ENCODE data around the gene KDM8. TPM values are rescaled to one million over a fixed set of nuclear protein-coding genes. Genes with fewer than 3 reads are reported as not detected.

KDM8 gene
- total RNA-seq, 1 donor from 2014 or later: 9.9 TPM

DNA sequence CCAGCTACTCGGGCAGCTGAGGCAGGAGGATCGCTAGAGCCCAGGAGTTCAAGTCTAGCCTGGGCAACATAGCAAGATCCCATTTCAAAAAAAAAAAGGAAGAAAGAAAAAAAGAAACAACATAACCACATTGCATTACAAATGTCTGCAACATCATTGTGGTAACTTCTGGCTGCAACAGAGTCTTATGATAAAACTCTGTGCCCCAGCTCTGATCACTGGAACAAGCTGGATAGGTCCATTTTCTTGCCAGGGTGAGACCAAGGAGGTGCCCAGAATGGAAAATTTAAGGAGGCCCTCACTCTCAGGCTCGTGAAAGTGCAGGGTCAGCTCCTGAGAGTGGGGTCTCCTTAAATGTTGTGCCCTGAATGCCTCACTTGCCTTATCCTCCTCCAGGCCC lies 37.8 kb upstream of the KDM8 start:
- TF ChIP-seq, protein P1, sequence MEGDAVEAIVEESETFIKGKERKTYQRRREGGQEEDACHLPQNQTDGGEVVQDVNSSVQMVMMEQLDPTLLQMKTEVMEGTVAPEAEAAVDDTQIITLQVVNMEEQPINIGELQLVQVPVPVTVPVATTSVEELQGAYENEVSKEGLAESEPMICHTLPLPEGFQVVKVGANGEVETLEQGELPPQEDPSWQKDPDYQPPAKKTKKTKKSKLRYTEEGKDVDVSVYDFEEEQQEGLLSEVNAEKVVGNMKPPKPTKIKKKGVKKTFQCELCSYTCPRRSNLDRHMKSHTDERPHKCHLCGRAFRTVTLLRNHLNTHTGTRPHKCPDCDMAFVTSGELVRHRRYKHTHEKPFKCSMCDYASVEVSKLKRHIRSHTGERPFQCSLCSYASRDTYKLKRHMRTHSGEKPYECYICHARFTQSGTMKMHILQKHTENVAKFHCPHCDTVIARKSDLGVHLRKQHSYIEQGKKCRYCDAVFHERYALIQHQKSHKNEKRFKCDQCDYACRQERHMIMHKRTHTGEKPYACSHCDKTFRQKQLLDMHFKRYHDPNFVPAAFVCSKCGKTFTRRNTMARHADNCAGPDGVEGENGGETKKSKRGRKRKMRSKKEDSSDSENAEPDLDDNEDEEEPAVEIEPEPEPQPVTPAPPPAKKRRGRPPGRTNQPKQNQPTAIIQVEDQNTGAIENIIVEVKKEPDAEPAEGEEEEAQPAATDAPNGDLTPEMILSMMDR (IDR thresholded peaks at IDR 0.05; ENCODE audit: insufficient read depth, low read length, poor library complexity, severe bottlenecking): no peak
- no peak overlapping the region for H3K4me3 ChIP-seq (ENCODE audit: low read depth, low read length)
- H3K27me3 ChIP-seq (ENCODE audit: control insufficient read depth, insufficient read depth, low read length): no peaks in the 10 kb centered on the region
- H3K36me3 ChIP-seq (ENCODE audit: control insufficient read depth, insufficient read depth, low read length): no peaks in the 10 kb centered on the region
- no peak for DNase-seq (ENCODE audit: low read depth)

DNA sequence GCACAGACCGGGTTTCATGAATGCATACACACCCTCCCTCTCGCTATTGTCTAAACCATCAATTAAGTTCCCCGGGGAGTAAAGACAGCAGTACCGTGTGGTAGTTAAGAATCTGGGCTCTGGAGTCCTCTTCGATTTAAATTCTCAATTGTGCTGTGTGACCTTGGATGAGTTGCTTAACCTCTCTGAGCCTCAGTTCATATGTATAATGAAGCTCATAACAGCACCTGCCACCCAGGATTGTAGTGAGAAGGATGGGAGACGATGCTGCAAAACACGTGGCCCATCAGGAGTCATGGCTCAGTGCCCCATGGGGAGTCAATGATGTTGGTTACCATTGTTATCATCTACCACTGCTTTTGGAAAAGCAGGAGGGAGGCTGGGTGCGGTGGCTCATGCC lies 34.5 kb upstream of the KDM8 start:
- no peak overlapping the region for H3K4me3 ChIP-seq (ENCODE audit: low read depth, low read length)
- TF ChIP-seq, protein P1 (IDR thresholded peaks at IDR 0.05; ENCODE audit: insufficient read depth, low read length, poor library complexity, severe bottlenecking): no peak
- no peaks in the 10 kb centered on the region for H3K27me3 ChIP-seq (ENCODE audit: control insufficient read depth, insufficient read depth, low read length)
- DNase-seq (ENCODE audit: low read depth): no peak
- no peaks in the 10 kb centered on the region for H3K36me3 ChIP-seq (ENCODE audit: control insufficient read depth, insufficient read depth, low read length)

DNA sequence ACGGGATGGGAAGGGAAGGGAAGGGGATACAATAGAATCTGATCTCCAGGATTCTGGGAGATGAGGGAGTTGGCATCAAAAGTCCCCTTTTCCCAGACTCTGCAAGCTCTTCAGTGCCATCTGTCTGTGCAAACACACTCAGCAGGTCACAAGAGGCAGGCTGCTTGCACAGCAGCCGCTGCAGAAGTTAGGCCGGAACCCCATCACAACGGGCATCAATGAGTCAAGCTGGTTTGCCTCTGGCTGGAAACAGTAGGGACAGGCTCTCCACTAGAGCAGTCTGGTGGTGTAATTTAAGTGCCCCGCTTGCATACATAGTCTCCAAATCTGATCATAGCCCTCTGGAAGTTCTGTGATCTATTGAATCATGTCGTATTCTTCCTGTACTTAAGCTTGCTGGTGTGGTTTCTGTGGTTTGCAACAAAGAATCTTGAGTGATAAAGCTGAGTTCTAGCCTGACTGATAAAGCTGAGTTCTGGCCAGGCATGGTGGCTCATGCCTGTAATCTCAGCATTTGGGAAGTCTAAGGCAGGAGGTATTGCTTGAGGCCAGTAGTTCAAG lies 33.7 kb upstream of the KDM8 start:
- Histone ChIP-seq H3K4me3 (ENCODE audit: low read depth, low read length) (no peak overlapping the region), H3K36me3 (ENCODE audit: control insufficient read depth, insufficient read depth, low read length) (no peaks in the 10 kb centered on the region), H3K27me3 (ENCODE audit: control insufficient read depth, insufficient read depth, low read length) (no peaks in the 10 kb centered on the region)
- TF ChIP-seq, protein P1 (IDR thresholded peaks at IDR 0.05; ENCODE audit: insufficient read depth, low read length, poor library complexity, severe bottlenecking): peak; percentile 26
- peak; percentile 37 for DNase-seq (ENCODE audit: low read depth)

DNA sequence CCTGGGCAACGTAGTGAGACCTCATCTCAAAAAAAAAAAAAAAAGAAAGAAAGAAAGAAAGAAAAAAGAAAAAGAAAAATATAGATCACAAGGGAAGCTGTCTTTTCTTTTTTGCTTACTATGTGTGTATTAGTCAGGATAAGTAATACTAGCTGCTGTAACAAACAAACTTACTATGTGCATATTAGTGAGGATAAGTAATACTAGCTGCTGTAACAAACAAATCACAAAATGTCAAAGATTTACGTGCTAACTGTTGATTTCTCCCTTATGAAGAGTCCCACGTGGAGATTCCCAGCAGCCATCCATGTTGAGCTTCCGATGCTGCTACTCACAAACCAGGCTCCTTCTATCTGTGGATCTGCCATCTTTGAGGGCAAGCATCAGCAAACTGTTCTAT lies 31.7 kb upstream of the KDM8 start:
- no peak for DNase-seq (ENCODE audit: low read depth)
- Histone ChIP-seq H3K4me3 (ENCODE audit: low read depth, low read length) (no peak overlapping the region), H3K27me3 (ENCODE audit: control insufficient read depth, insufficient read depth, low read length) (no peaks in the 10 kb centered on the region), H3K36me3 (ENCODE audit: control insufficient read depth, insufficient read depth, low read length) (no peaks in the 10 kb centered on the region)
- TF ChIP-seq, protein P1 (IDR thresholded peaks at IDR 0.05; ENCODE audit: insufficient read depth, low read length, poor library complexity, severe bottlenecking): no peak

DNA sequence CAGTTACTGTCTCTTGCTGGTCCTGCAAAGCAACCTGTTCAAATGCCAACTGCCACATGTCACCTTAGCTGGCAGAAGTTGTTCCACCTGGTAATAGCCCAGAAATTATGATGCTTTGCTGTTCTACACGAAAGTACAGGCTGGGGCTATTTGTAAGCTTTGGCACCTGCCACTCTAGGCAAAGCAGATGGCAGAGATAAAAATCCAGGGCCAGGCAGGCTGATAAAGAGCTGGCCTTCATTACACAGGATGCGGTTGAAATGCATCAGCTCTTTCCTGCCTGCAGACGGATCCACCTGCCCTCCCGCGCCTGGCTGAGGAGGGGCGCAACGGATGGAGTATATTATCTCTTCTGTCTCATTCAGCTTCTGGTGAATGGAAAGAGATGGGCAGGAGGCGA lies 29.3 kb upstream of the KDM8 start:
- TF ChIP-seq, protein P1 (IDR thresholded peaks at IDR 0.05; ENCODE audit: insufficient read depth, low read length, poor library complexity, severe bottlenecking): no peak
- no peaks in the 10 kb centered on the region for H3K36me3 ChIP-seq (ENCODE audit: control insufficient read depth, insufficient read depth, low read length)
- no peaks in the 10 kb centered on the region for H3K27me3 ChIP-seq (ENCODE audit: control insufficient read depth, insufficient read depth, low read length)
- no peak overlapping the region for H3K4me3 ChIP-seq (ENCODE audit: low read depth, low read length)
- DNase-seq (ENCODE audit: low read depth): no peak

DNA sequence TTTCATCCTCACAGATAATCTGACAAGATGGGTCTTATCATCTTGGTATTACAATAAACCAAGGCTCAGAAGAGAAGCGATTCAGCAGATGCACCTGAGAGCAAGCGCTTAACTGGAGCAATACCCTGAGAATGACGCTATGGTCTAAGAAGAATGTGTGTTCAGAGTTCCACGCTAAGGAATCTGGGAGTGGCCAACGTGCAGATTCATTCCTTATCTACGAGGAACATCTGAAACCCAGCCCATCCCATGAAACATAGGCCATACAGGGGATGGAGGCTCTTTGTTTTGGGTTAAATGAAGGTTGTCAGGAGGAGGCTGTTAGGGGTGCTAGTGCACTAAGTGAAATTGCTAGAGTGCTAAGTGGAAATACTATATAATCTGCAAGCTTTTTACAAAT lies 28.5 kb upstream of the KDM8 start:
- no peak overlapping the region for H3K4me3 ChIP-seq (ENCODE audit: low read depth, low read length)
- DNase-seq (ENCODE audit: low read depth): peak; percentile 16
- no peaks in the 10 kb centered on the region for H3K27me3 ChIP-seq (ENCODE audit: control insufficient read depth, insufficient read depth, low read length)
- TF ChIP-seq, protein P1 (IDR thresholded peaks at IDR 0.05; ENCODE audit: insufficient read depth, low read length, poor library complexity, severe bottlenecking): no peak
- no peaks in the 10 kb centered on the region for H3K36me3 ChIP-seq (ENCODE audit: control insufficient read depth, insufficient read depth, low read length)
